HepG2 (cell line): ENCODE measurements around the gene CA9.

Experiments used
- FOXP1 ChIP-seq, 2 experiments: fragments of 450-650 bp in 1 of 2; IDR thresholded peaks; 2 replicates each; pipeline ENCODE4 v1.6.1; 2017 to 2018; ENCODE audit warnings: antibody characterized with exemption in 1 of 2
- KDM3A ChIP-seq: IDR thresholded peaks from 2 replicates; pipeline ENCODE4 v1.6.1; 2018; ENCODE audit warnings: low read depth, missing compliant biosample characterization
- SALL1 ChIP-seq: sonication (generic); formaldehyde crosslinking; IDR thresholded peaks from 2 replicates; pipeline ENCODE4 v1.8.0; 2022; ENCODE audit warnings: mild to moderate bottlenecking, missing genetic modification reagents

- TF ChIP-seq KDM3A (no peak), FOXP1 (IDR thresholded peaks at IDR 0.05) (no peak), FOXP1 (CRISPR knock-in tag; IDR thresholded peaks at IDR 0.05) (no peak), SALL1 (CRISPR knock-in tag) (no peak)
These were observed 42.5 kb downstream of the CA9 start for GRCh38 chr9:35716230-35716629.
